ENCODE data around the gene TNNC1. TPM values are rescaled to one million over a fixed set of nuclear protein-coding genes. Genes with fewer than 3 reads are reported as not detected.

The TNNC1 gene
- total and polyA plus RNA-seq, 2 donors (not counting 1 experiment from before 2014, with no cell fraction given): 1.1 to 5.4 TPM

GRCh38 chr3:52433996-52434479, 19.8 kb downstream of the TNNC1 start:
- Mint-ChIP-seq H3K27me3 (no peaks in the 10 kb centered on the region), H3K4me1 (no peaks in the 10 kb centered on the region), H3K4me3 (no peak overlapping the region), H3K27ac (no peak overlapping the region), H3K9me3 (ENCODE audit: insufficient read depth) (no peaks in the 10 kb centered on the region)
- ChIA-PET POLR2A (no interaction called here), CTCF (interaction anchor here (1.4 kb wide), 1 partner anchor 12 kb away, joined by 6 read pairs; no protein-coding TSS in a partner anchor)
- no peak for ATAC-seq (ENCODE audit: low read depth)
- H3K4me2 ChIP-seq (replicated peaks; ENCODE audit: low read depth, low read length, poor library complexity, severe bottlenecking): no peak overlapping the region
- no peak overlapping the region for H3K9ac ChIP-seq (ENCODE audit: low read length)
- peaks cover 0 to 2% (median 0%) of the 10 kb centered on the region in 4 experiments for H3K27me3 ChIP-seq (replicated peaks in 1 of 4; ENCODE audit: control extremely low read depth in 1 of 4, control insufficient read depth in 3 of 4, insufficient read depth in 4 of 4, low read length in 3 of 4)
- H2AFZ ChIP-seq (ENCODE audit: insufficient read depth, low read depth, low read length, poor library complexity, severe bottlenecking): no peak overlapping the region
- 100% methylated on average over 6 of the region's 6 CpGs for WGBS (ENCODE audit: insufficient coverage)
- H4K20me1 ChIP-seq (ENCODE audit: control insufficient read depth, insufficient read depth, low read length, poor library complexity, severe bottlenecking): no peaks in the 10 kb centered on the region
- no peaks in the 10 kb centered on the region for H3K9me3 ChIP-seq (ENCODE audit: control extremely low read depth in 1 of 3, control insufficient read depth in 2 of 3, insufficient read depth in 1 of 3, low read length in 2 of 3)
- intact Hi-C loops (cut with micrococcal nuclease): no loop called here
- TF ChIP-seq CTCF (IDR thresholded peaks at IDR 0.05): no peak
- TF ChIP-seq EZH2 (IDR thresholded peaks at IDR 0.05; ENCODE audit: borderline replicate concordance, insufficient read depth, low read depth, low read length, poor library complexity, severe bottlenecking): no peak
- H3K4me1 ChIP-seq (ENCODE audit: control insufficient read depth in 2 of 2, insufficient read depth in 2 of 2, low read length in 2 of 2): no peaks in the 10 kb centered on the region
- no peak overlapping the region for H3K27ac ChIP-seq (ENCODE audit: low read length in 2 of 2)
- H3K36me3 ChIP-seq (replicated peaks in 1 of 2; ENCODE audit: control extremely low read depth in 1 of 2, control insufficient read depth in 1 of 2, extremely low read depth in 1 of 2, insufficient read depth in 2 of 2, low read length in 1 of 2): no peaks in the 10 kb centered on the region
- no peak overlapping the region for H3K4me3 ChIP-seq (ENCODE audit: control extremely low read depth in 1 of 5, extremely low read depth in 1 of 5, insufficient read depth in 1 of 5, low read depth in 2 of 5, low read length in 4 of 5)
- H3K79me2 ChIP-seq (ENCODE audit: control insufficient read depth, insufficient read depth, low read length): no peaks in the 10 kb centered on the region
- DNase-seq: no peak

- Histone ChIP-seq H3K9me3 (ENCODE audit: control extremely low read depth in 1 of 3, control insufficient read depth in 2 of 3, insufficient read depth in 1 of 3, low read length in 2 of 3) (no peaks in the 10 kb centered on the region), H4K20me1 (ENCODE audit: control insufficient read depth, insufficient read depth, low read length, poor library complexity, severe bottlenecking) (no peaks in the 10 kb centered on the region), H3K27me3 (replicated peaks in 1 of 4; ENCODE audit: control extremely low read depth in 1 of 4, control insufficient read depth in 3 of 4, insufficient read depth in 4 of 4, low read length in 3 of 4) (peaks cover 0 to 3% (median 0%) of the 10 kb centered on the region in 4 experiments), H3K4me1 (ENCODE audit: control insufficient read depth in 2 of 2, insufficient read depth in 2 of 2, low read length in 2 of 2) (no peaks in the 10 kb centered on the region), H3K9ac (ENCODE audit: low read length) (no peak overlapping the region), H3K4me2 (replicated peaks; ENCODE audit: low read depth, low read length, poor library complexity, severe bottlenecking) (no peak overlapping the region), H3K79me2 (ENCODE audit: control insufficient read depth, insufficient read depth, low read length) (no peaks in the 10 kb centered on the region), H2AFZ (ENCODE audit: insufficient read depth, low read depth, low read length, poor library complexity, severe bottlenecking) (no peak overlapping the region), H3K27ac (ENCODE audit: low read length in 2 of 2) (no peak overlapping the region), H3K4me3 (ENCODE audit: control extremely low read depth in 1 of 5, extremely low read depth in 1 of 5, insufficient read depth in 1 of 5, low read depth in 2 of 5, low read length in 4 of 5) (no peak overlapping the region), H3K36me3 (replicated peaks in 1 of 2; ENCODE audit: control extremely low read depth in 1 of 2, control insufficient read depth in 1 of 2, extremely low read depth in 1 of 2, insufficient read depth in 2 of 2, low read length in 1 of 2) (no peaks in the 10 kb centered on the region)
- Mint-ChIP-seq H3K9me3 (ENCODE audit: insufficient read depth) (no peaks in the 10 kb centered on the region), H3K27me3 (no peaks in the 10 kb centered on the region), H3K27ac (no peak overlapping the region), H3K4me3 (no peak overlapping the region), H3K4me1 (no peaks in the 10 kb centered on the region)
- WGBS (ENCODE audit: insufficient coverage): 86% methylated on average over 4 of the region's 10 CpGs
- TF ChIP-seq EZH2 (IDR thresholded peaks at IDR 0.05; ENCODE audit: borderline replicate concordance, insufficient read depth, low read depth, low read length, poor library complexity, severe bottlenecking): no peak
- TF ChIP-seq CTCF (IDR thresholded peaks at IDR 0.05): no peak
- POLR2A ChIA-PET: no interaction called here
- CTCF ChIA-PET: interaction anchor here (0.8 to 1.4 kb wide), 4 partner anchors 10 to 94 kb away, joined by 3 to 6 read pairs (median 4); no protein-coding TSS in a partner anchor
- no peak for ATAC-seq (ENCODE audit: low read depth)
- no peak for DNase-seq
- intact Hi-C loops (cut with micrococcal nuclease): no loop called here
Observed at GRCh38 chr3:52433328-52433995, 20.4 kb downstream of the TNNC1 start.
